OCI-LY1 (cell line): ENCODE data around the gene SERP1.

Source experiments
- EZH2 ChIP-seq: fragments of 200-600 bp; sonication (generic), shearing (Covaris generic); IDR thresholded peaks from 2 replicates; pipeline ENCODE4 v1.8.0; 2017; ENCODE audit warnings: borderline replicate concordance, mixed run types, mild to moderate bottlenecking, antibody characterized with exemption, low read length, moderate library complexity, mixed read lengths
- TF ChIP-seq, protein P1 (sequence below): fragments of 200-600 bp; sonication (generic), shearing (Covaris generic); IDR thresholded peaks from 2 replicates; pipeline ENCODE4 v1.5.1; 2017; ENCODE audit warnings: mild to moderate bottlenecking, antibody characterized with exemption, low read length, moderate library complexity, mixed read lengths

DNA sequence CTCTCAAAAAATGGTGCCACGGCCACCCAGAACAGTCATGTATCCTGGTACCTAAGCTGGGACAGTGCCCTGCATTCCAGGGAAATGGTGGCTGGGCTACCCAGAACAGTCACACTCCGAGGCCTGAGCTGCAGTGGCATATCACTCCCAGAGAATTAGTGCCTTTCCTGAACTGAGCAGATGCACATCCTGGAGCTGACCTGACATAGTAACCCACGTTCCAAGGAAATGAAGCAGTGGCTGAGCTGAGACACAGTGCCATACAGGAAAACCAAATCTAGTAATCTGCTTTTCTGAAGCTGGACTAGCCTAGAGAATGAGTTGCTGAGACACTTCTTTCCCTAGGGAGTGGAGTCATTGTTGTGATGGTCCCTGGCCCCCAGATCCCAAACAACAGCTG is 41.8 kb downstream of the SERP1 start:
- TF ChIP-seq, protein P1, sequence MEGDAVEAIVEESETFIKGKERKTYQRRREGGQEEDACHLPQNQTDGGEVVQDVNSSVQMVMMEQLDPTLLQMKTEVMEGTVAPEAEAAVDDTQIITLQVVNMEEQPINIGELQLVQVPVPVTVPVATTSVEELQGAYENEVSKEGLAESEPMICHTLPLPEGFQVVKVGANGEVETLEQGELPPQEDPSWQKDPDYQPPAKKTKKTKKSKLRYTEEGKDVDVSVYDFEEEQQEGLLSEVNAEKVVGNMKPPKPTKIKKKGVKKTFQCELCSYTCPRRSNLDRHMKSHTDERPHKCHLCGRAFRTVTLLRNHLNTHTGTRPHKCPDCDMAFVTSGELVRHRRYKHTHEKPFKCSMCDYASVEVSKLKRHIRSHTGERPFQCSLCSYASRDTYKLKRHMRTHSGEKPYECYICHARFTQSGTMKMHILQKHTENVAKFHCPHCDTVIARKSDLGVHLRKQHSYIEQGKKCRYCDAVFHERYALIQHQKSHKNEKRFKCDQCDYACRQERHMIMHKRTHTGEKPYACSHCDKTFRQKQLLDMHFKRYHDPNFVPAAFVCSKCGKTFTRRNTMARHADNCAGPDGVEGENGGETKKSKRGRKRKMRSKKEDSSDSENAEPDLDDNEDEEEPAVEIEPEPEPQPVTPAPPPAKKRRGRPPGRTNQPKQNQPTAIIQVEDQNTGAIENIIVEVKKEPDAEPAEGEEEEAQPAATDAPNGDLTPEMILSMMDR, result no peak
- TF ChIP-seq EZH2, result no peak
